Stimulated activated CD8-positive, alpha-beta memory T cell treated with anti-CD3 and anti-CD28 coated beads, Interleukin-2, amount 100 ng/mL, for 48 hours (primary cell): ENCODE data around the gene PAFAH1B2.
A peak's percentile ranks its signal among the peaks of the same experiment; 100 is the strongest.
"Not testable (repeated sequence)": the region's sequence is repeated elsewhere in the genome, so short reads cannot be mapped to it uniquely, and the experiment has no call there.

Experiments
- DNase-seq, 2 donors: peaks; one replicate each; pipeline ENCODE4 v3.0.0-alpha.2; 2020; ENCODE audit warnings: low read depth in 2 of 2

Gene PAFAH1B2

DNA sequence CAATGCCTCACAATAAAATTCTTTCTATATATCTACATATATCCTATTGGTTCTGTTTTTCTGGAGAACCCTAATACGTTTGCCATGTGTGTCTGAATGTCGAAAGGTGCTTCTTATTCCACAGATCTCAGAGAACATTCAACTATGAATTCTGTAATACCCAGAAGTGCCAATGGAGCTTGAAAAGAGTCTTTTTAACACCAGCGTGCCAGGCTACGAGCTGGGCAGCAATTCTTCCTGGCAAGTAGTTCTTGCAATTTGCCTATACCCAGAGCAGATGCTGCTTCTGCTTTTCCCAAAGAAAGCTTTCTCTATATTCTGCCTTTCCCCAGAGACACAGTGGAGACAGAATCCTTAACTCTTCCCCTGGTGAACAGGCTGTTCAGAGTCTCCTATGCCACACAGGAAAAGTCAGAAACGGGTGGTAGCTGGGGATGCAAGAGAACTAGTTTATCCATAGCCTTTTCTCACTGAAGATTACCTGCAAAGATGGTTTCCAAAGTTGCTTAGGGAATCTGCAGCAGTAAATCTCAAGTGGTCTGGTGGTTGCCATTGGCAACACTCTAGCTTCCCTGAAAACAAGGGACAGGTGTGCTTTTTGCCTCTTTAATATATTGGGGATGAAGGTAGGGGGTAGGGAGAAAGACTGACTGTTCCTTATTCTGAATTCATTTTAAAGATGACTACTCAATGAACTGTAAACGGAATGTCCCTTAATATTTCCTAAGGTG is 16.8 kb upstream of the PAFAH1B2 start:
- no peak for DNase-seq

DNA sequence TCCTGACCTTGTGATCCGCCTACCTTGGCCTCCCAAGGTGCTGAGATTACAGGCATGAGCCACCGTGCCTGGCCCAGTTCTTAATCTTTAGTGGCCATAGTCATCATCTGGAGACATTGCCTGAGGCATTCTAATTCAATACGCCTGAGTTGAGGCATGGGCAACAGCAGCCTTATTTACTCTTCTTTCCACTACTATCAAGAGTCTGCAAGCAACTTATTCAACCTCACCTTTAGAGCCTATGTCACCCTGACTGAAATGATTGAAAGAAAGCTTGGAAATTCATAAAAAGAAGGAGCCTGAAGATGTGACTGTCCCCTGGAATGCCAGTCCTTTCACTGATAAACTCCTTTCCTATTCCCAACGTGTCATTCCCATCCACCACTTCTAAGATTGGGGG is 15.8 kb upstream of the PAFAH1B2 start:
- DNase-seq = no peak

DNA sequence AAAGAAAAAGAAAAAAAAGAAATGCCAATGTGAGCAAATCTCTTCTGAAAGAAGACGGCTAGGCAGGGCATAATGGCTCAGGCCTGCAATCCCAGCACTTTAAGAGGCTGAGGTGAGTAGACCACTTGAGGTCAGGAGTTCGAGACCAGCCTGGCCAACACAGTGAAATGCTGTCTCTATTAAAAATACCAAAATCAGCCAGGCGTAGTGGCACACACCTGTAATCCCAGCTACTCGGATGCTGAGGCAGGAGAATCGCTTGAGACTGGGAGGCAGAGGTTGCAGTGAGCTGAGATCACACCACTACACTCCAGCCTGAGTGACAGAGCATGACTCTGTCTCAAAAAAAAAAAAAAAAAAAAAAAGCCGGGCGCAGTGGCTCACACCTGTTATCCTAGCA is 13.7 kb upstream of the PAFAH1B2 start:
- DNase-seq = not testable (repeated sequence)

DNA sequence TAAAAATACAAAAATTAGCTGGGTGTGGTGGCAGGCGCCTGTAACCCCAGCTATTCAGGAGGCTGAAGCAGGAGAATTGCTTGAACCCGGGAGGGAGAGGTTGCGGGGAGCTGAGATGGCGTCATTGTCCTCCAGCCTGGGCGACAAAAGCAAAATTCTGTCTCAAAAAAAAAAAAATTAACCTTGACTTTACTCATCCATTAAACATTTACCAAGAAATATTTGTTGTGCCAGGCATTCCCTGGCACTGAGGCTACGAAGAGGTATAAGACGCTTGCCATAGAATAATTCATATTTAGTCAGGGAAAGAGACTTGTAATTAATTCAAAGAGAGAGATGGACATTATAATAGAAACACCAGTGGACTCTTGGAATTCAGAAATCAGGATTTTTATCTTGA is 13.2 kb upstream of the PAFAH1B2 start:
- DNase-seq = no peak

DNA sequence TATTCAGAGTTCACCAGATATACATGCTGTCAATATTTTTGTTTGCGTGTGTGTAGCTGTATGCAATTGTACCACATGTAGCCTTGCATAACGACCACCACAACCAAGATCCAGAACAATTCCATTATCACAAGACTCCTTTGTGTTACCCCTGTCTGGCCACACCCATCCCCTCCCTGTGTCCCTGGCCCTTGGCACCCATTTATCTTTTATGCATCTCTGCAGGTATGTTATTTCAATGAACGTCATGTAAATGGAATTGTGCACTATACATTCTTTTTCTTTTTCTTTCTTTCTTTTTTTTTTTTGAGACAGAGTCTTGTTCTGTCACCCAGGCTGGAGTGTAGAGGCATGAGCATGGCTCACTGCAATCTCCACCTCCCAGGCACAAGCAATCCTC is 9.7 kb upstream of the PAFAH1B2 start:
- no peak for DNase-seq

DNA sequence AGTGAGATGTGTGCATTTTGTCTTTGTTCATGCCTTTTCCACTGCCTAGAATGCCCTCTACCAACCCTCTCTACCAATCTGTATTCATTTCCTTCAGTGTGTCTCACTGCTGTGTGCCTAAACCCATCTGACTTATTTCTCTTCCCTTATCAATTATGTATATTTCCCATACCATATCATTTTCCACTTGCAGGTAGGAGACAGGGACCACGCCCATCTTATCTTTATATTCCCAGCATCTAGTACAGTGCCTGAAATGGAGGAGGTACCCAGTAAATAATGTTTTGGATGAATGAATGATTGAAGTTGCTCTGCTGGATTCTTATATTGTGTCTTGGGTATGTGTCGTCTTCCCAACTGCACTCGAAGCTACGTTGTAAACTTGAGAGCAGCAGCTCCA is 9.1 kb upstream of the PAFAH1B2 start:
- not testable (repeated sequence) for DNase-seq

DNA sequence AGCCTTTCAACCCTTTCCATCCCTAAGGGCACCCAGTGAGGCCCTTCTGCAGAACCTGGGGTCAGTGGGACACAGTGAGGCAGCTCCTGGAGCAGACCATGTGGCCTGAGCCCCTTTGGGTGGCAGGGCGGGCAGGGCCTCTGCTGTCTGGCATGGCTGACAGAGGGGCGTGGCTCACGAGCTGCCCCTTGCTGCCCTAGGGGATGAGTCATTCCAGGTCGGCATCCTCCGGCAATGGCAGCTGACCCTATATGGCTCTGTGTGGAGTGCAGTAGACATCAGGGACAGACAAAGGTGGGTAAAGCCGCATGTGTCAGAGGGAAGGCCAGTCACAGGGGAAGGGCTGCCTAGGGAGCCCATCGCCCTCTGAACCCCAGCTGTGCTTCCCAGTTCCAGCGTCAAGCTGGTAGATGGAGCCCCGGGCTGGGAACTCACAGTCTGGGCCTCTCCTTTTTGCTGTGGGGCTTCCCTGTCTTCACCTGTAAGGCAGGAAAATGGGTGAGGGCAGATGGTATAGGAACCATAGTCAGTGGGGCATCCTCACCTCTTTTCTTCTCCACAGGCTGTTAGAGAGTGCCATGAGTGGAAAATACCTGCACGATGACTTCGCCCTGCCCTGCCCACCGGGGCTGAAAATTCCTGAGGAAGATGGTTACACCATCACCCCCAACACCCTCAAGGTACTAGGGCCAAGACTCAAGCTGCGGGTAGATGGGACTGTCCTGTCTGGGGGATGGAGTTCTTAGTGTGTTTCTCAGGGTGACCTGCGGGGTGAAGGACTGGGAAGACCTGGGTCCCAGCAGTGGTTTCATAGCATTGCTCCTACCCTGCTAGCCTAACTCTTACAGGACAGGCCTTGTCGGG is 6.6 kb upstream of the PAFAH1B2 start:
- DNase-seq = not testable (repeated sequence)

DNA sequence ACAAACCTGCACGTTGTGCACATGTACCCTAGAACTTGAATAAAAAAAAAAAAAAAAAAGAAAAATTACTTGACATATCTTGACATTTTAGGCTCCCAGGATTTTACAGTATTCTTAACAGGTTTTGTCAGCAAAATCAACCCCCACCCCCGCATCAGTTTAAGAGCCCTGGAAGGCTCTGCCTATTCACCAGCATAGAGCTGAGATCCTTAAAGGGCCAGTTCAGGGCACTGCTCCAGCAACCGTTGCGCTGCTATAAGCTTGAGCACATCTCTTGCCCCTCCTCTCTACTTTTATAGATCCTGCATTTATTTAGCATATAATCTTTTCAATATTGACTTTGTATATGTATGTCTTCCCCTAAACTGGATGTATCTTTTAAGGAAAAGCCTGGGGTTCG is 697 bp upstream of the PAFAH1B2 start:
- peak in 1 of 2 donors; percentile 8 for DNase-seq

DNA sequence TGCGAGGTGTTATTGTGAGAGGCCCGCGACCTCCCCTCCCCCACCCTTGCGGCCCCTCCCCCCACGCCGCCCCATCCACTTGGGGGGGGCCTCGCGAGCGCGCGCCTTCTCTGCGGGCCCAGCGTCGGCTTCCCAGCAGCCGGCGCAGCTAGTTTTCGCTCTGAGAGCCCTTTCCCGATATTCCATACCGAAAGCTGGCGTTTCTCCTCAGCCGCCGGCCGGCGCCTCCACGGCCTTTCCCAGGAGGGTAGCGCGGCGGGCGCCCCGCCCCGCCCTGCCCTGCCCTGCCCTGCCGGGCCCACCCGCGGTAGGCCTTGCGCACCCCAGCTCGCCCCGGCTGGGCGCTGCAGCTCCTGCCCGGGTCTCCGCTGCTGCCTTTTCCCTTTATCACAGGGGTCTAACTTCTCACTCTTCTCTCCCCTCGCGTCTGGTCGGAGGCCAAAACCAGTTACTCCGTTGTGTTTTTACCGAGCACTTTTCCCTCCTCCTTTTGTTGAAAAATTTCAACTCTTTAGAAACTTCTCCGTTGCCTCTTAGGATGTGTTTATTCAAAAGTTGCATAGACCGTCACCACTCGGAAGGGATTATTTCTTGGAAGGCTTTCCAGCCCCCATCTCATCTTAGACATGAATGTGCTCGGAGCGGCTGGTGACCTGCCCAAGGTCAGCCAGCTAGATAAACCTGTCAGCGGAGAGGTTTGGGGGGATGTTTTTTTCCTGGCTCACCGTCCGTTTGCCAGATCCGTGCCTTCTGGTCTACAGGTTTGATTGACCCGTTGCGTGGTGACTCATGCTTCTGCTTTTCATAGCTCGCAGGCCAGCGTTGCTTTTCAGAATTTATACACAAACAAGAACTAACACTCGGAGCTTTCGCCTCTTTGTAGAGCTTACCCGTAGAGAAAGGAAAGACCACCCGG is 648 bp downstream of the PAFAH1B2 start:
- DNase-seq = peak; percentile 28 to 40

DNA sequence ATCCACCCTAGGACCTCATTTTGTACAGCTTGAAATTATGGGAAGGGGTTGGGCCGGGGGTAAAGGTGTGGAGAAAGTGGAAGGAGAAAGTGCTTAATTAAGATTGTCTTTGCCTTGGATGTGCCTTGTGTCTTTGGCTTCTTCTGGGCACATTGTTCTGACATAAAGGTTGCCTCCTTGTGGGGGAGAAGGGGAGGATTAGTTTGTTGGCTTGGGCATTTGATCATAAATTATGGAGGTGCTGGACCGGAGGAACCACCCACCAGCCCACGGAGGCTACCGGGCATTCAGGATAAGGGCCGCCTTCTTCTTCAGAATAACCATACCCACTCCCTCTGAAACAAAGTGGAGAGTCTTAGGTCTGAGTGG is 1.3 kb downstream of the PAFAH1B2 start:
- DNase-seq = no peak

DNA sequence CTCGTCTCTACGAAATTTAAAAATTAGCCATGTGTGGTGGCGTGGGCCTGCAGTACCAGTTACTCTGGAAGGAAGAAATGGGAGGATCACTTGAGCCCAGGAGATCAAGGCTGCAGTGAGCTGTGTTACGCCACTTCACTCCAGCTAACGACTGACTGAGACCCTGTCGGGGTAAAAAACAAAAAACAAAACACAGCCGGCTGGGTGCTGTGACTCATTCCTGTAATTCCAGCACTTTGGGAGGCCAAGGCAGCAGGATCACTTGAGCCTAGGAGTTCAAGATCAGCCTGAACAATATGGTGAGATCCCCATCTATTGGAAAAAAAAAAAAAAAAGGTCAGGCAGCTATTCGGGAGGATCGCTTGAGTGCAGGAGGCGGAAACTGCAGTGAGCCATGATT is 2.4 kb downstream of the PAFAH1B2 start:
- no peak for DNase-seq

DNA sequence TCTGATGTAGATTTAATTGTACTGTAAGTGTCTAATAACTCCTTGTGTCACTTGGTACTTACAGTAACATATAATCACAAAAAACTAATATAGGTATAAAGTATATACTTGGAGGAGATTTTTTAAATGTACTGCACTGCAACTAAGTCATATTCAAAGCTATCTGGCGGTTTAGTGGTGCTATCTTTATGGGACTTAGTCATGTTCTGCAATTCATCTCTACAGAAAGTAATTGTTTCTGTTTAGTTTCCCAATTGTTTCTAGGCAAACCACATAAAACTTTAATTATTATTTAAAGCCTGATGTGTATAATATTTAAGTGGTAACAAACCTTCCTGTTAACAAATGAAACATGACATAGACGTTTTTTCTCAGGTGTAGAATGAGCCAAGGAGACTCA is 8.0 kb downstream of the PAFAH1B2 start:
- DNase-seq = no peak

DNA sequence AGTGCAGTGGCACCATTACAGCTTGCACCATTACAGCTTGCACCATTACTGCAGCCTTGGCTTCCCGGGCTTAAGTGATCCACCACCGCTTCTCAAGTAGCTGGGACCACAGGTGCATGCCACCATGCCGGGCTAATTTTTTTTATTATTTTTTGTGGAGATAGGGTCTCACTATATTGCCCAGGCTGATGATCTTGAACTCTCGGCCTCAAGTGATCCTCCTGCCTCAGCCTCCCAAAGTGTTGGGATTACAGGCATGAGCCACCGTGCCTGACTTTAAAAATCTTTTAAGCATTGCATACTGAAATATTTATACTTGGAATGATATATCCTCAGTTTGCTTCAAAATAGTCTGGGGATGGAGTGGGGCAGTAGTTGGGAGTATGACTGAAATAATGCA is 10.4 kb downstream of the PAFAH1B2 start:
- no peak for DNase-seq

DNA sequence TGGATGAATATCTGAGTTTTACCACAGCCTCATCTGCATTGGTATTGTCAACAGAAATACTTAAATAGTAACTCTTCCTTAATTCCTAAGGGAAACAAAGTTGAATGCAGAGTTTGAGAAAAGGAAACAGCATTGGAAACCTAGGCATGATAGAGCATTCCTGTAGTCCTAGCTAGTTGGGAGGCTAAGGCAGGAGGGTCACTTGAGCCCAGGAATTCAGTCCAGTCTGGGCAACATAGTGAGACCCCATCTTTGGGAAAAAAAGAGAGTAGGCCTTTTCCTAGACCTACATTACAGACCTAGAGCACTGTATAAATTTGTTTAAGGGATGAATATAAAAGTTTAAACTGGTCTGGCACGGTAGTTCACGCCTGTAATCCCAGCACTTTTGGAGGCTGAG is 13.4 kb downstream of the PAFAH1B2 start:
- DNase-seq = no peak

DNA sequence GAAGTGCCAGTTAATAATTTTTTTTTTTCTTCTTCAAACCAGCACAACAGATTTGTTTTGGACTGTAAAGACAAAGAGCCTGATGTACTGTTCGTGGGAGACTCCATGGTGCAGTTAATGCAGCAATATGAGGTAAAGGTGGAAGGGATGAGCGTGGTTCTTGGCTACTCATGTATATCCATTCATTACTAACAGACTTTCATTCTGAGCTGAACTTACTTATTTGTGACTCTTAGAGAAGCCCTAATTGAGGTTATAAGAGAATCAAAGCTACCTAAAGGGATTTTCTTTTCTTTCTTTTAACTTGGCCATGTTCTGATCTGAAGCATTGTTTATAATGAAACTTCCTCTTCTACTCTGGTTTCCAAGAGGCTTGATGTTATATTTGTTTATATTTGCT is 15.8 kb downstream of the PAFAH1B2 start:
- DNase-seq = no peak

DNA sequence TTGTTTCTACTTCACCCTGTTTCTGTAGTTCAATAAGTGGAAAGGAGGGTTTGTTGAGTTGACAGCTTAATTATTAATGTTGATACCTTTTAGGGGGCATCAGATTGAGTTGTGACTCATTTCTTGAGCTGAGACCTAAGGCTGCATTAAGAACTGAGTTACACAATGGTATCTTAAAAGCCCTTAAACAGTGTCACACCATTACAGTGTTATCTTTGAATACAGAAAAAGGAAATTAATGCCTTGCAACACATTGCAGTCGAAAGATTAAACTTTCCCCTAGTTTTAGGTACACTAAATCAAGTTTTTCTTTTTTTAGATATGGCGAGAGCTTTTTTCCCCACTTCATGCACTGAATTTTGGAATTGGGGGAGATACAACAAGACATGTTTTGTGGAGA is 16.7 kb downstream of the PAFAH1B2 start:
- no peak for DNase-seq

DNA sequence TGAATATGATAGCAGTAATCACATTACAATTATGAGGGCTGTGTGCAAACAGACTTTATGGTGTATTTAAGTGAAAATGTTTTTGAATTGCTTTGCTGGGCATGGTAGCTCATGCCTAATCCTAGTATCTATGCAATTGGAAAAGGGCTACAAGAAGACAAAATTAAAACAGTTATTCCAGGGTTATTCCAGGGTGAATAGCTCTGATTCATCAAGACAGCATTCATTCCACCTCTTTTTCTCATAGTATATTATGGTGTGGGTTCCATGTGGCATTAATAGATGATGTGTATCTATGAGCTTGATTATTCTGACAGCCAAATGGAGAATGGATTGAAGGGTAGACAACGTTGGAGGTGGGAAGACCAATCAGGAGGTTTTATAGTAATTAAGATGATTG is 22.4 kb downstream of the PAFAH1B2 start:
- DNase-seq = no peak

DNA sequence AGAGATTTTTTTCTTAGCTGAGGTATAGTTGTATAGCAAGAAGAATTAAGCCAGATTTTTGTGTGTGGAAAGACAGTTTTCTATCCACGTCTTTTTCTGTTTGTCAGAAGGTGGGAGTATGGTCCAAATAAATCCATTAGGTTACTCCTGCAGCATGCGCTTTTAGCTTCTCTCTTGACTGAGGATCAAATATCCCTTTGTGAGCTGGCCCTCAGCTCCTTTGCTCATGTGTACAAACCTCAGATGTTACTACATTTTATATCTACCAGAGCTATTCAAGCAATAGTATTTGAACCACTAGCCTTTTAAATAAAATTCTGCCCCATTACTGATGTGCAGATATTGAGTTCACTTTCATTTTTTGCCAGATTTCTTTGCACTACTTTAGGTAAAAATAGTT is 25.6 kb downstream of the PAFAH1B2 start:
- no peak for DNase-seq

DNA sequence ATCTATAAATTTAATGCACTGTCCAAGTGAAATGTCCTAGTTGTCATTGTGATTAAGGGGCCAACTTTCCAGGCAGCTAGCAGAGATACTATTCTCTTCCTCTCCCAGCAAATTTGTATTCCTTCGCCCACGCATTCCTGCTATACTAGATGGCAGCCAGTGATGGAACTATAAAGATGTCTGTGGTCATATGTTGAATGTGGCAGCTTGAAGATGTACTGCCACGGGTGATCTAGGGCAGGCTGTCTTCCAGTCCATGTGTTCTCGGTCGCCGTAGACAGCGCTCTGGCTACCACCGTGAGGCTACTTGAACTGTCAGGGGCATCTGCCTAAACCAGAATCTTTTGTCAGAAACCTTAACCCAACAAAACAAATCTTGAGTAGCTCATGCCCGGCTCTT is 26.1 kb downstream of the PAFAH1B2 start:
- DNase-seq = no peak

DNA sequence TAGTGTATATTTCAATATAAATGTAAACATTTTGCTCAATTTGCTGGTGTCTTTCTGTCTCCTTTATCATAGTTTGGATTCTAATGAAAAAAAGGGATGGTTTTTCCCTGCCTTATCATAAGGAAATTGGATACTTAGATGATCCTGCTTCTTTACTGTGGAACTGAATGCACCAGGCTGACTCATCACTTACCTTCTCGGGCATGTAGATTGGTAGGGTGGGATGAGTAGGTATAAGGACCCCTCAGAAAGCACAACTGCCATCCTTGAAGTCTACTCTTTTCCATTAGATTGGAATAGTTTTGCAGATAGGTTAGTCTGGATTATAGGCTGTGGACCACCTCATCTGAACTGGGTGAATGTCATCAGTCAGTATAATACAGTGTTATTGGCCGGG is 26.9 kb downstream of the PAFAH1B2 start:
- no peak for DNase-seq

DNA sequence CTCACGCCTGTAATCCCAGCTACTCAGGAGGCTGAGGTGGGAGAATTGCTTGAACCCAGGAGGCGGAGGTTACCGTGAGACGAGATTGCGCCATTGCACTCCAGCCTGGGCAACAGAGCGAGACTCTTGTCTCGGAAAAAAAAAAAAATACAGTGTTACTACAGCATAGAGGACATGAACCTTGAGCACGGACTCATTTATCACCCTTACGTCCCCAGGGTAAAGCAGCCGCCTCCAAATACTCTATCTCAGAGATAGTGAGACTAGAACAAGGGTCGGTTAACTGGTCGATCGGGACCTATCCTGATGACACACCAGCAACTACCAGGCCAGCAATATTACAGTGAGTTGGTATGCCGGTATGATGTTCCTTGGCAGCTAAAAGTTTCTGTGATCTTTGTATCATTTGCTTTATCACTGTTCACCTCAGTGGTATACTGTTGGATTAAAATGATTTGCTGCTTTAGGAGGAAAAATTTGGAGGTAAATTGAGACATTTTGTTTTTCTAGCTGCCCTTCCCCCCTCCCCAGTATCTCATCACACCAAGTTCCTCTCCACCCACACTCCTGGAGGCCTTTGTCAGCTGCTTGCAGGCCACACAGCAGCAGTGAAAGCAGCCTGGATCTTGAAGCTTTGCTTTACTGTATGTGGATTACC is 27.4 kb downstream of the PAFAH1B2 start:
- no peak for DNase-seq
